ENCODE data around the gene SLC24A4. TPM values are rescaled to one million over a fixed set of nuclear protein-coding genes. Genes with fewer than 3 reads are reported as not detected.

The SLC24A4 gene
- total RNA-seq, 4 donors from 2014 or later, result 0.35 to 0.49 TPM; not detected in 2

- intact Hi-C loops (cut with DNase I; ENCODE audit: low total_unique reads), result no loop called here
- Histone ChIP-seq H3K27ac (no peak overlapping the region), H3K4me3 (no peak overlapping the region), H3K36me3 (no peaks in the 10 kb centered on the region), H3K27me3 (no peaks in the 10 kb centered on the region), H3K4me1 (no peaks in the 10 kb centered on the region), H3K9me3 (no peaks in the 10 kb centered on the region)
- no peak for DNase-seq
- TF ChIP-seq CTCF (IDR thresholded peaks at IDR 0.05) (no peak), POLR2A (IDR thresholded peaks at IDR 0.05) (no peak)
These were observed 130.7 kb downstream of the SLC24A4 start for GRCh38 chr14:92453691-92454090.

- Histone ChIP-seq H3K27me3 (no peaks in the 10 kb centered on the region), H3K9me3 (no peaks in the 10 kb centered on the region), H3K4me3 (no peak overlapping the region), H3K36me3 (no peaks in the 10 kb centered on the region), H3K27ac (no peak overlapping the region), H3K4me1 (no peaks in the 10 kb centered on the region)
- intact Hi-C loops (cut with DNase I; ENCODE audit: low total_unique reads), result no loop called here
- no peak for DNase-seq
- TF ChIP-seq CTCF (IDR thresholded peaks at IDR 0.05) (no peak), POLR2A (IDR thresholded peaks at IDR 0.05) (no peak)
These were observed 132.3 kb downstream of the SLC24A4 start for GRCh38 chr14:92455231-92455630.

- Histone ChIP-seq H3K9me3 (no peaks in the 10 kb centered on the region), H3K4me1 (no peaks in the 10 kb centered on the region), H3K36me3 (no peaks in the 10 kb centered on the region), H3K27me3 (no peaks in the 10 kb centered on the region), H3K4me3 (no peak overlapping the region), H3K27ac (no peak overlapping the region)
- intact Hi-C loops (cut with DNase I; ENCODE audit: low total_unique reads), result no loop called here
- DNase-seq, result peak; percentile 26 to 30
- TF ChIP-seq POLR2A (IDR thresholded peaks at IDR 0.05) (no peak), CTCF (IDR thresholded peaks at IDR 0.05) (peak; percentile 51 to 69 (median 58))
These were observed 133.4 kb downstream of the SLC24A4 start for GRCh38 chr14:92456215-92457015.

- no peaks in the 10 kb centered on the region for H3K36me3 ChIP-seq
- intact Hi-C loops (cut with DNase I; ENCODE audit: low total_unique reads), result no loop called here
- no peak for TF ChIP-seq CTCF (IDR thresholded peaks at IDR 0.05)
- no peak for TF ChIP-seq POLR2A (IDR thresholded peaks at IDR 0.05)
- no peaks in the 10 kb centered on the region for H3K4me1 ChIP-seq
- no peaks in the 10 kb centered on the region for H3K9me3 ChIP-seq
- no peak overlapping the region for H3K4me3 ChIP-seq
- H3K27me3 ChIP-seq, result no peaks in the 10 kb centered on the region
- DNase-seq, result no peak
- no peak overlapping the region for H3K27ac ChIP-seq
These were observed 134.1 kb downstream of the SLC24A4 start for GRCh38 chr14:92457016-92457565.

Data from uterus (tissue), 4 donors.